Breast epithelium (tissue), 4 donors: ENCODE measurements around the gene HIPK2. TPM values are rescaled to one million over a fixed set of nuclear protein-coding genes. Genes with fewer than 3 reads are reported as not detected.

ENCODE experiments used
- DNase-seq, 2 donors: peaks; one replicate each; pipeline ENCODE4 v3.0.0-alpha.2; 2019; ENCODE audit warnings: low spot score in 2 of 2
- H3K27ac ChIP-seq, 2 donors: fragments of 200-600 bp; sonication (generic) in 1 of 2; one replicate each; pipeline ENCODE4 v1.5.1; 2016 to 2019; ENCODE audit warnings: mild to moderate bottlenecking in 1 of 2
- H3K27me3 ChIP-seq, 2 donors: fragments of 200-600 bp; sonication (generic) in 1 of 2; one replicate each; pipeline versions ENCODE4 v1.5.1 to v1.6.0; 2017 to 2019; ENCODE audit warnings: control low read depth in 1 of 2, mild to moderate bottlenecking in 1 of 2
- H3K36me3 ChIP-seq: fragments of 200-600 bp; one replicate; pipeline ENCODE4 v1.5.1; 2019
- H3K4me1 ChIP-seq, 2 donors: fragments of 200-600 bp; sonication (generic); one replicate each; pipeline ENCODE4 v1.5.1; 2016 to 2019; ENCODE audit warnings: control low read depth in 1 of 2
- H3K4me3 ChIP-seq, 3 donors: fragments of 200-600 bp; sonication (generic); 1 replicate in 2 of 3; 2 replicates in 1 of 3; pipeline ENCODE4 v1.5.1; 2016 to 2019; ENCODE audit warnings: mild to moderate bottlenecking in 3 of 3, moderate library complexity in 2 of 3
- H3K9me3 ChIP-seq, 2 donors: fragments of 200-600 bp; sonication (generic) in 1 of 2; one replicate each; pipeline ENCODE4 v1.5.1; 2016 to 2019; ENCODE audit warnings: control low read depth in 1 of 2
- POLR2A ChIP-seq: fragments of 450-650 bp; IDR thresholded peaks from one replicate; pipeline ENCODE4 v1.6.1; 2016; ENCODE audit warnings: antibody characterized with exemption, mild to moderate bottlenecking, moderate library complexity
- POLR2AphosphoS5 ChIP-seq, 3 donors: sonication (generic); formaldehyde crosslinking; IDR thresholded peaks; one replicate each; pipeline ENCODE4 v1.6.1; 2017; ENCODE audit warnings: antibody characterized with exemption in 3 of 3
- intact Hi-C: fragments of 100-400 bp; cut with DNase I; formaldehyde crosslinking; loops from one replicate; pipeline ENCODE4 v1.15.1; 2023; ENCODE audit warnings: low total_unique reads
- total RNA-seq, 3 donors: library from RNA; depleted of rRNA; stranded (reverse); fragments of >200 nt; gene quantifications; one replicate each; pipeline ENCODE4 v1.1.0, GENCODE V29; 2016
- TF ChIP-seq, protein P1 (sequence below), 3 donors: fragments of 450-650 bp; IDR thresholded peaks; one replicate each; pipeline ENCODE4 v1.5.1; 2016 to 2017; ENCODE audit warnings: antibody characterized with exemption in 3 of 3, mild to moderate bottlenecking in 3 of 3, moderate library complexity in 3 of 3

HIPK2 gene
- total RNA-seq, 3 donors from 2014 or later, result 26.4 to 31.8 (median 31.1) TPM

GRCh38 chr7:139813151-139813550, 35.4 kb upstream of the HIPK2 start:
- Histone ChIP-seq H3K4me3 (no peak overlapping the region), H3K9me3 (no peaks in the 10 kb centered on the region), H3K4me1 (no peaks in the 10 kb centered on the region), H3K27me3 (no peaks in the 10 kb centered on the region), H3K27ac (no peak overlapping the region), H3K36me3 (no peaks in the 10 kb centered on the region)
- intact Hi-C loops, result no loop called here
- no peak for TF ChIP-seq POLR2A
- TF ChIP-seq, protein P1, sequence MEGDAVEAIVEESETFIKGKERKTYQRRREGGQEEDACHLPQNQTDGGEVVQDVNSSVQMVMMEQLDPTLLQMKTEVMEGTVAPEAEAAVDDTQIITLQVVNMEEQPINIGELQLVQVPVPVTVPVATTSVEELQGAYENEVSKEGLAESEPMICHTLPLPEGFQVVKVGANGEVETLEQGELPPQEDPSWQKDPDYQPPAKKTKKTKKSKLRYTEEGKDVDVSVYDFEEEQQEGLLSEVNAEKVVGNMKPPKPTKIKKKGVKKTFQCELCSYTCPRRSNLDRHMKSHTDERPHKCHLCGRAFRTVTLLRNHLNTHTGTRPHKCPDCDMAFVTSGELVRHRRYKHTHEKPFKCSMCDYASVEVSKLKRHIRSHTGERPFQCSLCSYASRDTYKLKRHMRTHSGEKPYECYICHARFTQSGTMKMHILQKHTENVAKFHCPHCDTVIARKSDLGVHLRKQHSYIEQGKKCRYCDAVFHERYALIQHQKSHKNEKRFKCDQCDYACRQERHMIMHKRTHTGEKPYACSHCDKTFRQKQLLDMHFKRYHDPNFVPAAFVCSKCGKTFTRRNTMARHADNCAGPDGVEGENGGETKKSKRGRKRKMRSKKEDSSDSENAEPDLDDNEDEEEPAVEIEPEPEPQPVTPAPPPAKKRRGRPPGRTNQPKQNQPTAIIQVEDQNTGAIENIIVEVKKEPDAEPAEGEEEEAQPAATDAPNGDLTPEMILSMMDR (IDR thresholded peaks at IDR 0.05), result no peak
- TF ChIP-seq POLR2AphosphoS5 (IDR thresholded peaks at IDR 0.05), result no peak
- DNase-seq, result no peak

GRCh38 chr7:139811066-139811465, 33.3 kb upstream of the HIPK2 start:
- DNase-seq, result no peak
- TF ChIP-seq POLR2A, result no peak
- TF ChIP-seq POLR2AphosphoS5 (IDR thresholded peaks at IDR 0.05), result no peak
- TF ChIP-seq, protein P1 (IDR thresholded peaks at IDR 0.05), result no peak
- intact Hi-C loops, result no loop called here

DNA sequence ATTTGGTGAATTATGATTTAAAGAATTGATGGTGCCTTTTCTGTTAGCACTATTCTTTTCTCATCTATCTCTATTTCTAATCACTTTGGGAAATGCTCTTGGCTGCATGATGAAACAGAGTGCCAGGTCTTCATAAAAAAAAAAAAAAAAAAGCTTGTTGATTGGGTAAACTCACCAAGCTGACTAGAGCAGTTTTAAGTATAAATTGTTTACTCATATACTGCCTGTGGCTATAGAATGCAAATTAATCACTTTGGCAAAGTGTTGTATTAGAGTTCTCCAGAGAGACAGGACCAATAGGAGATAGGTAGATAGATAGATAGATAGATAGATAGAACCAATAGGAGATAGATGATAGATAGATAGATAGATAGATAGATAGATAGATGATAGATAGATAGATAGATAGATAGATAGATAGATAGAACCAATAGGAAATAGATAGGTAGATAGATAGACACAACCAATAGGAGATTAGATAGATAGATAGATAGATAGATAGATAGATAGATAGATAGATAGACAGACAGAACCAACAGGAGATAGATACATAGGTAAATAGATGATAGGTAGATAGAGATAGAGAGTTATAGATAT, 31.1 kb upstream of the HIPK2 start:
- no peaks in the 10 kb centered on the region for H3K36me3 ChIP-seq
- H3K4me3 ChIP-seq, result no peak overlapping the region
- no peaks in the 10 kb centered on the region for H3K4me1 ChIP-seq
- no peaks in the 10 kb centered on the region for H3K9me3 ChIP-seq
- H3K27me3 ChIP-seq, result no peaks in the 10 kb centered on the region
- intact Hi-C loops, result no loop called here
- no peak overlapping the region for H3K27ac ChIP-seq
- DNase-seq, result no peak
- TF ChIP-seq POLR2AphosphoS5 (IDR thresholded peaks at IDR 0.05) (no peak), POLR2A (no peak)
- TF ChIP-seq, protein P1 (IDR thresholded peaks at IDR 0.05), result no peak

More at GRCh38 chr7:139811066-139811465, 33.3 kb upstream of the HIPK2 start:
- Histone ChIP-seq H3K4me3 (no peak overlapping the region), H3K27ac (no peak overlapping the region), H3K4me1 (no peaks in the 10 kb centered on the region), H3K36me3 (no peaks in the 10 kb centered on the region), H3K9me3 (no peaks in the 10 kb centered on the region), H3K27me3 (no peaks in the 10 kb centered on the region)

GRCh38 chr7:139808427-139808826, 30.6 kb upstream of the HIPK2 start:
- intact Hi-C loops, result no loop called here

GRCh38 chr7:139807009-139807408, 29.2 kb upstream of the HIPK2 start:
- H3K4me3 ChIP-seq, result no peak overlapping the region
- H3K27ac ChIP-seq, result no peak overlapping the region
- H3K36me3 ChIP-seq, result no peaks in the 10 kb centered on the region
- TF ChIP-seq POLR2A (no peak), POLR2AphosphoS5 (IDR thresholded peaks at IDR 0.05) (no peak)
- TF ChIP-seq, protein P1 (IDR thresholded peaks at IDR 0.05), result no peak
- H3K4me1 ChIP-seq, result no peaks in the 10 kb centered on the region
- H3K27me3 ChIP-seq, result no peaks in the 10 kb centered on the region
- peaks cover 0 to 5% of the 10 kb centered on the region in 2 donors for H3K9me3 ChIP-seq
- no peak for DNase-seq
- intact Hi-C loops, result no loop called here

More at GRCh38 chr7:139808427-139808826, 30.6 kb upstream of the HIPK2 start:
- no peak for DNase-seq
- no peaks in the 10 kb centered on the region for H3K36me3 ChIP-seq
- TF ChIP-seq POLR2AphosphoS5 (IDR thresholded peaks at IDR 0.05), result no peak
- TF ChIP-seq, protein P1 (IDR thresholded peaks at IDR 0.05), result no peak
- no peak for TF ChIP-seq POLR2A
- no peak overlapping the region for H3K4me3 ChIP-seq
- no peak overlapping the region for H3K27ac ChIP-seq
- H3K27me3 ChIP-seq, result no peaks in the 10 kb centered on the region
- no peaks in the 10 kb centered on the region for H3K4me1 ChIP-seq
- peaks cover 0 to 3% of the 10 kb centered on the region in 2 donors for H3K9me3 ChIP-seq
